ENCODE measurements around the gene FOXL1.

Gene FOXL1

GRCh38 chr16:86578061-86578599, at the start of gene FOXL1:
Gene FOXL1 (plus strand): TSS chr16:86578549. CDS start chr16:86578724, 175 bp downstream.
- DNase-seq, result no peak

GRCh38 chr16:86529160-86529559, 49.2 kb upstream of the FOXL1 start:
- DNase-seq, result no peak

- DNase-seq, result no peak
These were observed 47.8 kb upstream of the FOXL1 start for GRCh38 chr16:86530251-86531190.

- DNase-seq, result no peak
These were observed 47.2 kb upstream of the FOXL1 start for GRCh38 chr16:86531191-86531545.

- DNase-seq, result no peak
These were observed 46.5 kb upstream of the FOXL1 start for GRCh38 chr16:86531641-86532525.

GRCh38 chr16:86532526-86532815, 45.9 kb upstream of the FOXL1 start:
- DNase-seq, result no peak

GRCh38 chr16:86533076-86533475, 45.3 kb upstream of the FOXL1 start:
- DNase-seq, result no peak

- DNase-seq, result no peak
These were observed 44.5 kb upstream of the FOXL1 start for GRCh38 chr16:86533767-86534351.

- DNase-seq, result no peak
These were observed 43.4 kb upstream of the FOXL1 start for GRCh38 chr16:86534779-86535615.

GRCh38 chr16:86536621-86537020, 41.7 kb upstream of the FOXL1 start:
- DNase-seq, result no peak

GRCh38 chr16:86537486-86537885, 40.9 kb upstream of the FOXL1 start:
- no peak for DNase-seq

GRCh38 chr16:86538196-86538780, 40.1 kb upstream of the FOXL1 start:
- DNase-seq, result no peak

GRCh38 chr16:86540894-86541293, 37.5 kb upstream of the FOXL1 start:
- no peak for DNase-seq

GRCh38 chr16:86541560-86541959, 36.8 kb upstream of the FOXL1 start:
- DNase-seq, result no peak

- DNase-seq, result no peak
These were observed 35.3 kb upstream of the FOXL1 start for GRCh38 chr16:86542756-86543750.

GRCh38 chr16:86545481-86545880, 32.9 kb upstream of the FOXL1 start:
- no peak for DNase-seq

- no peak for DNase-seq
These were observed 32.3 kb upstream of the FOXL1 start for GRCh38 chr16:86545954-86546637.

- DNase-seq, result no peak
These were observed 31.7 kb upstream of the FOXL1 start for GRCh38 chr16:86546638-86547013.

- DNase-seq, result no peak
These were observed 31.1 kb upstream of the FOXL1 start for GRCh38 chr16:86547286-86547685.

Data from stimulated activated naive CD4-positive, alpha-beta T cell treated with Interleukin-2 at 50 U/mL for 16 hours (primary cell).